Fibroblast of skin of back (primary cell): ENCODE data around the gene PRKAG1.

Experiments
- DNase-seq: peaks from one replicate; pipeline ENCODE4 v3.0.0-alpha.2; 2013

Gene PRKAG1

DNA sequence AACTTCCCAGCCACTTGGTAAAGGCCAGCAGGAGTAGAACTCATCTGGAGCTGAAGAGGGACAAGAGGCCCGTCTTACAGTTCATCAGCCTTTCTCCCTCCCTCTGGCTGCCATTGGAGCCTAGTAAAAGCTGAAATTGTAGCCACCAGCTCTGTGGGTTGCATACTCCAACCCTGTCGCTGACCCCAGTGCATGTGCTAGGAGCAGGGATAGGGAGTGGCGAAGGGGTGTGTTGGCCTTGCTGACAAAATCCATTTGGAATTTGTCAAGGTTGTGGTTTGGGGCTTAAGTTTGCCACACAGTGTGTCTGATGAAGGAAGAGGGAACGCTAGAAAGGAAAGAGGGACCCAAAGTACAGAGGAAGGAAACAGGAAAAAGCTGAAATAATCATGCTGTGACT, 57.2 kb downstream of the PRKAG1 start:
- no peak for DNase-seq

DNA sequence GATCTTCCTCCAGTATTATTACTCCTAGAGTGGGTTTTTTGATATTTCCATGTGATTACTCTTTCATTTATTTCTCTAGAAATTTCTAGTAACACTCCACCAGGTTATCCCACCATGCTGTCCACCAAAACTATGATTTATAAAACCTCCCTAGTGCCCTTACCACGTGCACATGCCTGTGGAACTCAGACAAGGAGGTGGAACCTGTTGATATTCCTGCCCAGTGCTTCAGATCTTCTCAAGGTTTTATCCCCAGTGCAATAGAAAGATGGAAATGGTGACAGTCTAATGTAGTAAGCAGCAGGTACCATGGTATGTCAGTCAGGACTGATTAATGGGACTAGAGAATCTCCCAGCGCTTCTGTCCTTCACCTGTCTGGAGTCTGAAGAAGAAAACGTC, 57.7 kb downstream of the PRKAG1 start:
- DNase-seq = no peak

DNA sequence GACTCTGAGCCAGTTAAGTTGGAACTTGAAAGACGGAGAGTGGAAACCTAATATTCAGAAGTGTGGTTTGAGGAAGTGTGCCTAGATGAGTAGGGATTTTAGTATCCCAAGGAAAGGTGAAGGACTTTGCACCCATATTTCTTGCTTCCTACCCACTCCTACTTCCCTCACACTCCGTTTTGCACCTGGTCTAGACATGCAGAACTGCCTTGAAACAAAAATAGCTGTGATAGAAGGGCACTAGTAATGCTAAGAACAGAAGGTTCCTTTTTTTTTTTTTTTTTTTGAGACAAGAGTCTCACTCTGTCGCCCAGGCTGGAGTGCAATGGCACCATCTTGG, 60.6 kb downstream of the PRKAG1 start:
- DNase-seq = no peak

DNA sequence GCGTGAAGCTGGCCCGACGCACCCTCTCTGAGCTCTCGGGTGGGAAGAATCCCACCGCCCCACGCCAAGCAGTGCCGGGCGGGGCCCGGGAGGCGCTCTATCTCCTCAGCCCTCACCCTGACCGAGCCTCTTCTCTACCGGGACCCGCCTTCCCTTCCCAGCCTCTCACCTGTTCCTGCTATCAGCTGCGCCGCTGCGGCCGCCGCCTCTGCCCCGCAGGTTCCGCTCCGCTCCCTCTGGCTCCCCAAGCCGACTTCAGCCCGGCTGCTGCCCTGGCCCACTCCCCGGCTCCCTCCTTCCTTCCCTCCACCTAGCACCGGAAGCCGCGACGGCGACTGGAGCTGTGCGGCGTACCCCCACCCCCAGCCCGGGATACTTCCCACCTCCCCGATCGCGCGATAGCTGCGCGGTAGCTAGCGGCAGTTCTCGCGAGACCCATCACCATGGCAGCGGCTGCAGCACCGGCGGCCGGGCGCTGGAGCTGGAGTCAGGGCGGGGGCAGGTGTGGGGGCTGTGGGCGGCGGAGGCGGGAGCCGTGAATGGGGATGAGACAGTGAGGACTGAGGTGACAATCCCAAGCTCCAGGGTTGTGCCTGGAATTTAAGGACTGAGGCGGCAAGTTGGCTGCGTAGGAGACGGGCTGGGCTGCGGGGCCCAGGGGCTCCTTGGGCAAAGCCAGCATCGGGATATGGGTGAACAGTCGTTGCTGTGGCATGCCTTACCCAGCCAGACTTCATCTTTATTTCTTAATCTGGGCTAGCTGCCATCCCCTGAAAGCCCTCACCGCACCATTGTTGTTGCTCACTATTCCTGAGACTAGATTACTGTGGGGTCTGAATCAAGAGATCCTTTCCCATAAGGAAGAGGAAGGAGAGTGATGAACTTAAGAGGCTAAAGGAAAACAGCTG, 61.2 kb downstream of the PRKAG1 start, which contains the start of gene ARF3:
Gene ARF3 (minus strand): TSS at position 347 of the 908 bp plus-strand sequence. CDS start 16,392 bp downstream, outside the sequence.
- DNase-seq = peak; percentile 93

DNA sequence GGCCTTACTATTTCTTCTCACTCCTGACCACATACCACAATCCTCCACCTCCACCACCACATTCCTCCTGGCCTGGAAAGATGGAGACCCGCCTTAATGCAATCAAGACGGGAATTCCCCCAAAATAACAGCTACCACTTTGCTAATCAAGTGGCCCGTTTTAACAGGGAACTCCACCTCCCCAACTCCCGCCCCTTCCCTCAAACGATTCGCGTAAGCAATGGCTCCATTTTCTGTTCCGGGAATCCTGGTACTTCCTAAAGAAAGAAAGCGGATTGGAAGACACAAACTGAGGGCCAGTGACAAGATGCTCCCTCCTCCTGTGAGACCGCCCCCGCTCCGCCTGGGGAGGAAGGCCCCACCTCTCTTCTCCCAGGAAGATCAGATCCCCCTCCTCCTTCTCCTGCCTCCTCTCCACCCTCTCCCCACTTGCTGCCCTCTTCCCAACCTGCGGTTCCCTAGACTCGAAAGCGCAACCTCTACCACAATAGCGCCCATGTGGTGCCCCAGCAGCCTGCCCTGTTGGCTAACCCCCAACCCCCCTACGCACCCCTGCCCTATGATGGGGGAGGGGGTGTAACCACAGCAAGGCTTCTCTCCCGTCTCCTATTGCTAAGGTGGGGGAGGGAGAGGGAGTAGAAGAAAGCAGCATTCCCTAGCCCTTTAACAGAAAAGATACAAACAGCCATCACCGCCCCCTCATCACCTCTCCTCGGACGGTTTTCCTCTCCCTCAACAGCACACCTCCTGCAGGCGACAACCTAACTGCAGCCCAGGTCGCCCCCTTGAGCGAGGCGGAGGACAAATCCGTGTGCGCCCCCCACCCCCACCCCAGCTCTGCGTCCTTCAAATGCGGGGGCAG, 62.1 kb downstream of the PRKAG1 start:
- peak; percentile 97 for DNase-seq

DNA sequence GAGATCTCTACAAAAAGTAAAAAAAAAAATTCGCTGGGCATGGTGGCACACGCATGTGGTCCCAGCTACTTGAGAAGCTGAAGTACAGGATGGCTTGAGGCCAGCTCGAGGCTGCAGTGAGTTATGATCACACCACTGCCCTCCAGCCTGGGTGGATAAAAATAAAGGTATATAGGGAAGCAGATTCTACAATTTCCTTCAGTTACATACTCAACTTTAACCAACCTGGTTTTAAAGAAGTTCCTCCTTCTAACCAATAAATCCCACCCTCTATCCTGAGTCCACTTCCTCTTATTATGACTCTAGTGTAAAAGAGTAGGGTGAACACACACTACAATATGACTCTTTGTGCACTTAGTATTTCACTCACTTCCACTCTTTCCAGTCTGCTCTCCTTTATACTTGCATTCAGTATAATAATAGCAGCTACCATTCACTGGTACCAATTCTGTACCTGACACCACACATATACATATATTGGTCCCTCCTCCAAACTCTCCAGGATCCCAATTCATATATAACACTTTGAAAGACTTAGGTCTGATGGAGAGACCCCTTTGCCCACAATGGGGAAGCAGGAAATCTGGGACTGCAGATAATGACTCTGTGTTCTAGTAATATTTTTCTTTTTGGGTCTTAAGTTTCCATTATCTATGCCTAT, 63.6 kb downstream of the PRKAG1 start:
- DNase-seq = no peak

DNA sequence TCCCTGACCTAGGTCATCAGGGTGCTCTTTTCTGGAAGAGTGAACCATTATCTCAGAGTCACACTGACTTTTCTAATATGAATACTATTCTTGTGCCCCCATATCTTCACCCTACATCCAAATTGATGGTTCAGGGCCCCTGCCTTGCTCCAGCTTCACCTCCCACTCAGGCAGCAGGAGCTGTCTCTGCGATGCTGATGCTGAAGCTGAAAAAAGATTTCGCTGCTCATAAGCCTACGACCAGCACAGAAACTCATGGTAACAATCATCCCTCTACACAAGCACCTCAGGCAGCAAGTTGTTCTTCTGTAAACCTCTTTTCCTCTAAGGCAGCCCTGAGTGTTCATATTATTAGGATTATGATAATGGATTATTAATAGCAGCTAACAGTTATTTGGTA, 64.5 kb downstream of the PRKAG1 start:
- DNase-seq = no peak

DNA sequence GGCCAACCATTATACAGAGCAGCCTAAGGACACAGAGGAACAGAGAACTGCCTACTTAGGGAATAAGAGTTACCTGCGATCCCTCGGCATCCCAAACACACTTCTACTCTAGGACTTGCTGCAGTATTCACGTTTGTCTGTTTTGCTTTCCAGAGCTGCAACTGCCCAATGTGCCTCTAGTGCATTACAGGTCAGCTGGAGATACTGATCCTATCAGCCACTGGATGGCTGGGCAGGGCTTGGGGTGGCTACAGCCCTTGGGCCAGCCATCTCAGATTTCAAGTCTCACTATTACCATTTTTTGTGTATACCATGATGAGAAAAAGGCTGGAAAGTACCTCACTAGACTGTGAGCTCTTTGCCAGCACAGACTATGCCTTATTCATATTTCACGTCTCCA, 65.9 kb downstream of the PRKAG1 start:
- DNase-seq = no peak
